Stimulated activated CD4-positive, alpha-beta T cell treated with anti-CD3 and anti-CD28 coated beads, Interleukin-12 subunit alpha, Interleukin-12 subunit beta, amount 100 ng/mL, for 4 hours (primary cell): ENCODE measurements around the gene OR4F6.
"Not testable (repeated sequence)": the region's sequence is repeated elsewhere in the genome, so short reads cannot be mapped to it uniquely, and the experiment has no call there.

Source experiments
- DNase-seq: peaks from one replicate; pipeline ENCODE4 v3.0.0-alpha.2; 2020

Gene OR4F6, protein sequence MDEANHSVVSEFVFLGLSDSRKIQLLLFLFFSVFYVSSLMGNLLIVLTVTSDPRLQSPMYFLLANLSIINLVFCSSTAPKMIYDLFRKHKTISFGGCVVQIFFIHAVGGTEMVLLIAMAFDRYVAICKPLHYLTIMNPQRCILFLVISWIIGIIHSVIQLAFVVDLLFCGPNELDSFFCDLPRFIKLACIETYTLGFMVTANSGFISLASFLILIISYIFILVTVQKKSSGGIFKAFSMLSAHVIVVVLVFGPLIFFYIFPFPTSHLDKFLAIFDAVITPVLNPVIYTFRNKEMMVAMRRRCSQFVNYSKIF

DNA sequence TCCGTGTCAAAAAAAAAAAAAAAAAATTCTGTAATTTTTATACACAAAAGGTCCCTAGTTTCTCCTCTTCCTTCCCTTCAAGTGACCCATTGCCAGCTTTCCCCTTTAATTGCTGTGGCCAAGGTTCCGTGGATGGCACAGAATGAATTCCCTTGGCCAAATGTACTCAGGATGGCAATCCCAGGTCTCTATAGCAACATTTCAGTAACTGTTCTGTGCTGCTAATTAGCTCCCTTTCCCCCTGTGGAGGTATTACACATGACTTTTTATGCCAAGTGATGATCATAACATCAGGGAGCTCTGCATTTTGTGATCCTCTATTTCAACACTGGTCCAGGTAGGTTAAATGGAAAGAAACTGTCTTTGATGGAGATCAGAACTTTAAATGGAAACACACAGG lies at the start of gene OR4F6:
OR4F6 (plus strand) TSS at position 301 of the 400 bp plus-strand sequence. CDS start 2,211 bp downstream, outside the sequence.
- DNase-seq, result no peak

DNA sequence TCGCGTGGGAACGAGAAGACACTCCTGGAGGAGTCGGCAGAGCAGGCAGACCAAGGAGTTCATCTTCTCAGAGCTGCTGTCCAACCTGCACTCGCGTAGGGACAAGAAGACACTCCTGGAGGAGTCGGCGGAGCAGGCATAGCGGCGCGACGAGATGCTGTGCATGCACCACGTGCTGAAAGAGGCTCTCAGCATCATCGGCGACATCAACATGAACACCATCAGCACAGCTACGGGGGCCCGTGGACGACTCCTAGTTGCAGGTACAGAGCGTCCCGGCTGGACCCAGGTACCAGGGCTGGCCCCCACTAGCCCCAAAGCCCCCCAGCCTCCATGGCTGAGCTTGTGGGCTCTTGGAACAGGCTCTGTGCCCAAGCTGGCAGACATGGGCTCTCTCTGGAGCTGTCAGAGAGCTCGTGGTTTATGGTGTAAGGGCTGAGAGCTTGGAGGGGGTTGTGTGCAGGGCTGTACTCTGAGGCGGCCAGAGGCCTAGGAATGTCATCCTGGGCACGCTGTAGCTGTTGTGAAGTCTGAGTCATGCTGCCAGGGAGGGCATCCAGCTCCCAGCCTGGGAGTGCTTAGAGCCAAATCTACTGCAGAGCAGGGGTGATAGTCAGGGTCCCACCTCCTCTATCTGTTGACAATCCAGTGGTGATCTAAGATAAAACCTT lies 38.5 kb upstream of the OR4F6 start:
- DNase-seq, result not testable (repeated sequence)

DNA sequence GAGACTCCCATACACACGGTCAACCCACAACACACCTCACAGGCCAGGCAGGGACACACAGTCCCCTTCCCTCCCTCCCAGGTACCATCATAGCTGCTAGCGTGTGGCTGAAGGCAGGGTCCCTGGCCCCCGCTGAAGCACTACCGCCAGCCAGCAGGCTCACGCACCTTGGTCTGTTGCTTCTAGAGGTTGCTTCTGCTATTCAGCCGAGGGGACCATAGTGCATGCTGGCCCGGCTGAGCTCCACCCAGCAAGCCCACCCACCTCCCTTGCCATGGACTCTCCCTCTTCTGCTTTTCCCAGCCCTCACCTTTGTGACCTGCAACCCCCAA lies 38.0 kb upstream of the OR4F6 start:
- DNase-seq, result not testable (repeated sequence)

GRCh38 chr15:101765772-101766456 lies 37.4 kb upstream of the OR4F6 start:
- DNase-seq, result no peak

- not testable (repeated sequence) for DNase-seq
Measured at GRCh38 chr15:101767083-101767640, 36.1 kb upstream of the OR4F6 start.

- no peak for DNase-seq
Measured at GRCh38 chr15:101772921-101773320, 30.4 kb upstream of the OR4F6 start.

DNA sequence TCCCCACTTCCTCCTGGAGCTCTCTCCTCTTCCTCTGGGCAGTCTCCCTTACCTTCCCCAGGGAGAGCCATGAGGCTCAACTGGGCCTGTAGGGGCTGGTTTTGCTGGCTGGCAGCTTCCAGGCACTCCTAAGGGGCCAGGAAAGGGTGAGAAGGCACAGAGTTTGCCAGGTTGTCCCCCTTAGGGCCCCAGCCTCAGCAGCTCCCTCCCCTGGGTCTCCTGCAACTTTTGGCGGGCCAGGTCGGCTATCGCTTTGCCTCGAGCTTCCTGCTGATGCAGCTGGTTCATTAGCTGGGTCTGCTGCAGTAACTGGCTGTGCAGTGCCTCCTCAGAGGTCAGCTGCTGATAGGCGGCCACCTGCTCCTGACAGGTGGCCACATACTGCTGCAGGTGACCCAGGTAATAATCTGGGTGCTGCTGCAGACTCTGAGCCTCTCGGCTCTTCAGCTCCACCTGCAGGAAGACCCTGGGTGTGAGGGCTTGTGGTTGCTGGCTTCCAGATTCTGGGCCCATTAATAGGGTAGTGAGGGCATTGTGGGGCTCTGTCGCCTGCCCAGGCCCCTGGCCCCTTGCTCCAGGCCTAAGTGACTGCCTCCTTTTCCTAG lies 29.7 kb upstream of the OR4F6 start:
- DNase-seq, result no peak

- DNase-seq, result no peak
Measured at GRCh38 chr15:101775136-101775535, 28.2 kb upstream of the OR4F6 start.

GRCh38 chr15:101778576-101778975 lies 24.7 kb upstream of the OR4F6 start:
- not testable (repeated sequence) for DNase-seq

DNA sequence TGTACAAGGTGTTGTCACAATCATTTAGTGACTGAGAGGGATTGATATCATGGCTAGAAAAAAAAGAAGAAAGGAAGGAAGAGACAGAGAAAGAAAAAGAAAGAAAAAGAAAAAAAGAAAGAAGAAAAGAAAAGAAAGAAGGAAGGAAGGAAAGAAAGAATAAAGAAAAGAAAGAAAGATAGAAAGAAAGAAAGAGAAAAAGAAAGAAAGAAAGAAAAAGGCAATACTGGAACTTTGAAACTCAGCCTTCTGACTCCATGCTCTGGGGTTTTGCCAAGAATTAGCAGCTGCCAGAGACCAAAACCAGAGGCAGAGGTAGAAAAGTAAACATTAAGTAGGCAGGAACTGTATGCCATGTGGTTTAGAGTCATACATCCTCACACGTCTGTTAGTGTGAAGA lies 23.1 kb upstream of the OR4F6 start:
- not testable (repeated sequence) for DNase-seq

DNA sequence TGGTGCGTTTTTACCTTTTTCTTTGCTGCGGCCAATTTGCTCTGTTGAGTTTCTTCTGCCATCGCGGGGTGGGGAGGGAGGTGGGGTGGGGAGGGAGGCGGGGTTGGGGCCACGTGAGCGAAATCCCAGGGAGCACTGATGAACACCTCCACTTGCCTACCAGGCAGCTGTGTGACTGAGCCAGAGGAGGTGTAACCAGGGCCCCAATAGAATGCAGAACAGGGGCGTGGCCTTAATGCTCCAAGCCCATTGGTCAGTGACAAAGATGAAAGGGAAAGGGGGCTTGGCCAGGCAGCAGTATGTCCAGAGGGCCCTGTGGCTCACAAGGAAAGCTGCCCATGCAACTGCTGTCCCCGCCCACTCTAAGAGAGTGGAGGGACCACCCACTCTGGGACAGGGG lies 21.4 kb upstream of the OR4F6 start:
- DNase-seq, result no peak

GRCh38 chr15:101784644-101785043 lies 18.7 kb upstream of the OR4F6 start:
- DNase-seq, result no peak

GRCh38 chr15:101786422-101786821 lies 16.9 kb upstream of the OR4F6 start:
- DNase-seq, result not testable (repeated sequence)

GRCh38 chr15:101788001-101788400 lies 15.3 kb upstream of the OR4F6 start:
- DNase-seq, result not testable (repeated sequence)

GRCh38 chr15:101788503-101789269 lies 14.6 kb upstream of the OR4F6 start:
- not testable (repeated sequence) for DNase-seq

GRCh38 chr15:101790748-101791147 lies 12.6 kb upstream of the OR4F6 start:
- not testable (repeated sequence) for DNase-seq

DNA sequence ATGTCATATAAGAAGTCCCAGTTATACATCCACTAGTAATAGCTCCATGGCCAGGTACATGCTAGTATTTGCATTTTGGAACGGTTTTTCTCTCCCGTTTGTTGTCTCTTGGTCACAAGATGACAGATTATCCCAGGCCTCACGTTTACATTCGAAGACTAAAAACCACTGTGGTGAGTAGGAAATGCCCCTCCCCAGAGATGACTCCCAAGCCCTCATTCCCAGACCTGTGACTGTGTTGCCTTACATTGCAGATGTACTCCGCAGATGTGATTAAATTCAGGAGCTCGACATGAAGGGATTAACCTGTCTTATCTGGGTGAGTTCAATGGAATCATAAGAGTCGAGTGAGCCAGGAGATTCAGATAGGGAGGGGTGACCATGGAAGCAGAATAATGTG lies 9.3 kb upstream of the OR4F6 start:
- DNase-seq, result not testable (repeated sequence)

- DNase-seq, result no peak
Measured at GRCh38 chr15:101795455-101795854, 7.9 kb upstream of the OR4F6 start.

GRCh38 chr15:101799665-101800064 lies 3.6 kb upstream of the OR4F6 start:
- no peak for DNase-seq

DNA sequence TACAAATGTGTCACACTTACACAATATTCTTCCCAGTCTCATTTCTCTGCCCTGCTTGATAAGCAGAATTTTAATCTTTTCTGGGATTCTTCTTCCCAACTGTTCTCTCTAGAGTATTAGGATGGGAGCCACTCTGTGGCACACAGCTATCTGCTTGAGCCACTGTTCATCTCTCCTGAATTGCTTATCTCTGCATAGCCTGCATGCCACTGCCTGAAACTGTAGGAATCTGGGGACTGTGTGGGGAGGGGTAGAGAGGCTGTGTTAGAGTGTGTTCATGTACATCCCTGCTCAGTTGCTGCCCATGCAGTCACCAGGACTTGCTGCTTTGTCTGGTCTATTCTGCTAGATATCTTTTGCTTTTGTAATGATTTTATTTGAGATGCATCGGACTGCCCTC lies 2.3 kb upstream of the OR4F6 start:
- no peak for DNase-seq

DNA sequence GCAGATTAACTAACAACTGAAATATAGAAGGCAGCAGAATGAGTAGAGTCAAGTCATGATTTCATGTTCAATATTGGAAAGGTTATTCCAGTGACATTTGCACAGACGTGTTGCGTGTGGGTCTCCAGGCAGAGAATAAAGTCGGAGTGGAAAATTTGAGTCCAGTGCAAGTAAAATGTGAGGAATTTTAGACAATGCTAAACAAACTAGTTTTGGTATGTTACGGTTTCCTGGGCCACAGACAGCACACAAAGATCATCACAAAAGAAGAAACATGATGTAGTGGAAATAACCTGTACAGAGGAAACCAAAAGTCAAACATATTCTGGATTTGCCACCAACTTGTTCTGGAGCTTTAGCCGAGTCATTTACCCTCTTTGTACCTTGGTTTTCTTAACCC lies 367 bp downstream of the OR4F6 start:
- DNase-seq, result no peak

- DNase-seq, result no peak
Measured at GRCh38 chr15:101804375-101804774, 1.1 kb downstream of the OR4F6 start.
